Peyer's patch (tissue), 4 donors: ENCODE results near the gene PRSS8.

Experiments used
- POLR2A ChIP-seq, 2 donors: fragments of 450-650 bp; IDR thresholded peaks; one replicate each; pipeline ENCODE4 v1.5.1; 2017; ENCODE audit warnings: antibody characterized with exemption in 2 of 2, mild to moderate bottlenecking in 2 of 2, moderate library complexity in 2 of 2
- TF ChIP-seq, protein P1 (sequence below), 6 experiments: fragments of 450-650 bp in 4 of 6; fragments of 200-600 bp in 2 of 6; sonication (generic) in 1 of 6; IDR thresholded peaks; one replicate each; pipeline ENCODE4 v1.5.1; 2017 to 2019; ENCODE audit warnings: antibody characterized with exemption in 6 of 6, mild to moderate bottlenecking in 3 of 6, moderate library complexity in 1 of 6

GRCh38 chr16:31113121-31114120, 22.1 kb downstream of the PRSS8 start:
- TF ChIP-seq, protein P1, sequence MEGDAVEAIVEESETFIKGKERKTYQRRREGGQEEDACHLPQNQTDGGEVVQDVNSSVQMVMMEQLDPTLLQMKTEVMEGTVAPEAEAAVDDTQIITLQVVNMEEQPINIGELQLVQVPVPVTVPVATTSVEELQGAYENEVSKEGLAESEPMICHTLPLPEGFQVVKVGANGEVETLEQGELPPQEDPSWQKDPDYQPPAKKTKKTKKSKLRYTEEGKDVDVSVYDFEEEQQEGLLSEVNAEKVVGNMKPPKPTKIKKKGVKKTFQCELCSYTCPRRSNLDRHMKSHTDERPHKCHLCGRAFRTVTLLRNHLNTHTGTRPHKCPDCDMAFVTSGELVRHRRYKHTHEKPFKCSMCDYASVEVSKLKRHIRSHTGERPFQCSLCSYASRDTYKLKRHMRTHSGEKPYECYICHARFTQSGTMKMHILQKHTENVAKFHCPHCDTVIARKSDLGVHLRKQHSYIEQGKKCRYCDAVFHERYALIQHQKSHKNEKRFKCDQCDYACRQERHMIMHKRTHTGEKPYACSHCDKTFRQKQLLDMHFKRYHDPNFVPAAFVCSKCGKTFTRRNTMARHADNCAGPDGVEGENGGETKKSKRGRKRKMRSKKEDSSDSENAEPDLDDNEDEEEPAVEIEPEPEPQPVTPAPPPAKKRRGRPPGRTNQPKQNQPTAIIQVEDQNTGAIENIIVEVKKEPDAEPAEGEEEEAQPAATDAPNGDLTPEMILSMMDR (IDR thresholded peaks at IDR 0.05): no peak
- TF ChIP-seq POLR2A (IDR thresholded peaks at IDR 0.05): no peak
